Measurements from ENCODE around the gene S100A10. TPM values are rescaled to one million over a fixed set of nuclear protein-coding genes. Genes with fewer than 3 reads are reported as not detected.

Gene S100A10
- total and polyA plus RNA-seq, 2 experiments from 2014 or later = 35.9 to 634 TPM

GRCh38 chr1:151976858-151977257 lies 16.8 kb downstream of the S100A10 start (continued):
- no peak for TF ChIP-seq CTCF (conservative IDR thresholded peaks at IDR 0.05; ENCODE audit: low read depth in 2 of 2)
- no peak for TF ChIP-seq CREB1 (CRISPR knock-in tag; IDR thresholded peaks at IDR 0.05; ENCODE audit: low read depth)
- TF ChIP-seq ZNF462 (CRISPR knock-in tag; IDR thresholded peaks at IDR 0.05) = no peak
- no peak for TF ChIP-seq ZNF114 (CRISPR knock-in tag; IDR thresholded peaks at IDR 0.05)
- TF ChIP-seq EZH2 (IDR thresholded peaks at IDR 0.05; ENCODE audit: low read depth, unreplicated experiment) = no peak
- TF ChIP-seq STAT1 (IDR thresholded peaks at IDR 0.05; ENCODE audit: unreplicated experiment) = no peak
- no peak for TF ChIP-seq JUNB (IDR thresholded peaks at IDR 0.05; ENCODE audit: unreplicated experiment)

- Histone ChIP-seq H3K4me1 (ENCODE audit: insufficient read depth) (peaks cover 6% of the 10 kb centered on the region; the same call in 1 of the 2 replicates), H3K27me3 (ENCODE audit: insufficient read depth) (no peaks in the 10 kb centered on the region), H3K9me2 (ENCODE audit: insufficient read depth) (no peaks in the 10 kb centered on the region), H3K4me2 (no peak overlapping the region), H4K20me1 (replicated peaks; ENCODE audit: insufficient read depth) (no peaks in the 10 kb centered on the region), H3K79me2 (replicated peaks; ENCODE audit: insufficient read depth) (no peaks in the 10 kb centered on the region), H3K27ac (ENCODE audit: low read depth) (no peak overlapping the region), H3F3A (replicated peaks; ENCODE audit: low read depth) (no peaks in the 10 kb centered on the region), H3K36me3 (ENCODE audit: insufficient read depth) (no peaks in the 10 kb centered on the region), H3K4me3 (no peak overlapping the region), H2AFZ (no peak overlapping the region)
- H3K27ac Mint-ChIP-seq = no peak overlapping the region
- ATAC-seq = no peak
- no peak overlapping the region for H3K4me3 Mint-ChIP-seq
- H3K9me3 Mint-ChIP-seq = no peaks in the 10 kb centered on the region
- peaks cover 16% of the 10 kb centered on the region for H3K4me1 Mint-ChIP-seq
- H3K27me3 Mint-ChIP-seq (ENCODE audit: insufficient read depth, low read depth, poor library complexity) = no peaks in the 10 kb centered on the region
- no peaks in the 10 kb centered on the region for H3K36me3 Mint-ChIP-seq (ENCODE audit: low read depth)
- no peak for DNase-seq (ENCODE audit: low spot score)
- TF ChIP-seq ZNF331 (CRISPR knock-in tag; IDR thresholded peaks at IDR 0.05; ENCODE audit: low read depth) = no peak
- no peak for TF ChIP-seq STAT1 (IDR thresholded peaks at IDR 0.05; ENCODE audit: unreplicated experiment)
- no peak for TF ChIP-seq CTCF (conservative IDR thresholded peaks at IDR 0.05; ENCODE audit: low read depth in 2 of 2)
Observed at GRCh38 chr1:151976015-151976343, 17.7 kb downstream of the S100A10 start.
